ENCODE measurements around the gene TRAF1. TPM values are rescaled to one million over a fixed set of nuclear protein-coding genes. Genes with fewer than 3 reads are reported as not detected.

The TRAF1 gene
- total RNA-seq, 2 donors from 2014 or later = 2.0 to 3.0 TPM

GRCh38 chr9:120920806-120921178 is 5.8 kb downstream of the TRAF1 start:
- no peak for TF ChIP-seq CTCF (IDR thresholded peaks at IDR 0.05)
- H3K4me3 ChIP-seq = no peak overlapping the region

GRCh38 chr9:120919843-120920805 is 6.5 kb downstream of the TRAF1 start:
- H3K4me1 ChIP-seq = peaks cover 0 to 51% of the 10 kb centered on the region in 2 donors
- TF ChIP-seq CTCF (IDR thresholded peaks at IDR 0.05) = no peak
- peak overlapping the region; percentile 84 to 86 for H3K27ac ChIP-seq
- no peaks in the 10 kb centered on the region for H3K9me3 ChIP-seq
- H3K4me3 ChIP-seq = no peak overlapping the region
- DNase-seq (ENCODE audit: low spot score) = peak; percentile 74
- H3K27me3 ChIP-seq = no peaks in the 10 kb centered on the region
- no peaks in the 10 kb centered on the region for H3K36me3 ChIP-seq

More at GRCh38 chr9:120920806-120921178, 5.8 kb downstream of the TRAF1 start:
- Histone ChIP-seq H3K9me3 (no peaks in the 10 kb centered on the region), H3K27ac (peak overlapping the region; percentile 84 to 86), H3K27me3 (no peaks in the 10 kb centered on the region), H3K36me3 (no peaks in the 10 kb centered on the region), H3K4me1 (peaks cover 0 to 51% of the 10 kb centered on the region in 2 donors)
- DNase-seq (ENCODE audit: low spot score) = no peak

- Histone ChIP-seq H3K27ac (peak overlapping the region; percentile 84 to 86), H3K9me3 (no peaks in the 10 kb centered on the region), H3K4me1 (peaks cover 0 to 51% of the 10 kb centered on the region in 2 donors), H3K36me3 (no peaks in the 10 kb centered on the region), H3K27me3 (no peaks in the 10 kb centered on the region), H3K4me3 (peak overlapping the region in 1 of 2 donors; percentile 3)
- no peak for DNase-seq (ENCODE audit: low spot score)
- no peak for TF ChIP-seq CTCF (IDR thresholded peaks at IDR 0.05)
Observed at GRCh38 chr9:120918931-120919842, 7.4 kb downstream of the TRAF1 start.

GRCh38 chr9:120917929-120918762 is 8.4 kb downstream of the TRAF1 start:
- no peak for TF ChIP-seq CTCF (IDR thresholded peaks at IDR 0.05)
- H3K36me3 ChIP-seq = no peaks in the 10 kb centered on the region
- DNase-seq (ENCODE audit: low spot score) = no peak
- no peaks in the 10 kb centered on the region for H3K9me3 ChIP-seq
- H3K4me1 ChIP-seq = peaks cover 0 to 51% of the 10 kb centered on the region in 2 donors
- H3K4me3 ChIP-seq = no peak overlapping the region
- no peaks in the 10 kb centered on the region for H3K27me3 ChIP-seq
- peak overlapping the region; percentile 84 to 86 for H3K27ac ChIP-seq
